K562 (cell line): Measurements from ENCODE around the gene GLIS1.

ENCODE experiments used
- CEBPB ChIP-seq: fragments of 450-650 bp; IDR thresholded peaks from 2 replicates; pipeline ENCODE4 v1.6.1; 2016; ENCODE audit warnings: missing genetic modification characterization, missing compliant biosample characterization
- CTCF ChIP-seq, 3 experiments: IDR thresholded peaks in 2 of 3; conservative IDR thresholded peaks in 1 of 3; 2 replicates each; pipeline ENCODE4 v1.5.1; 2011 to 2012; ENCODE audit warnings: low read length in 3 of 3, mild to moderate bottlenecking in 3 of 3, control low read depth in 2 of 3, improper control_type of control experiment in 1 of 3, inconsistent platforms in 1 of 3, low read depth in 1 of 3, mixed read lengths in 1 of 3, moderate library complexity in 1 of 3; ENCODE audit not compliant: insufficient read depth in 2 of 3
- GMEB1 ChIP-seq: fragments of 250-450 bp; sonication (Bioruptor Pico); IDR thresholded peaks from 2 replicates; pipeline ENCODE4 v1.4.0; 2020; ENCODE audit warnings: mild to moderate bottlenecking
- HDGF ChIP-seq: fragments of 450-650 bp; IDR thresholded peaks from 2 replicates; pipeline ENCODE4 v1.6.1; 2016
- MCM3 ChIP-seq: fragments of 450-650 bp; IDR thresholded peaks from 2 replicates; pipeline ENCODE4 v1.6.1; 2016
- NFATC3 ChIP-seq: fragments of 450-650 bp; IDR thresholded peaks from 2 replicates; pipeline ENCODE4 v1.6.1; 2017; ENCODE audit warnings: mild to moderate bottlenecking
- POLR2A ChIP-seq: fragments of 450-650 bp; conservative IDR thresholded peaks from 2 replicates; pipeline ENCODE4 v1.6.1; 2016
- SREBF2 ChIP-seq: sonication (generic); formaldehyde crosslinking; IDR thresholded peaks from 2 replicates; pipeline ENCODE4 v1.4.0; 2020; ENCODE audit warnings: mild to moderate bottlenecking, missing genetic modification reagents
- SRF ChIP-seq, 2 experiments: fragments of 250-450, 450-650 bp in 1 of 2; sonication (Bioruptor Pico) in 1 of 2; sonication (generic) in 1 of 2; formaldehyde crosslinking; IDR thresholded peaks; 2 replicates each; pipeline versions ENCODE4 v1.5.0 to v1.5.1; 2020 to 2022; ENCODE audit warnings: mild to moderate bottlenecking in 1 of 2, missing genetic modification reagents in 1 of 2
- ZNF23 ChIP-seq: fragments of 250-450 bp; sonication (Bioruptor Pico); IDR thresholded peaks from 2 replicates; pipeline ENCODE4 v1.4.0; 2020; ENCODE audit warnings: mild to moderate bottlenecking
- ZNF639 ChIP-seq, 2 experiments: fragments of 200-800 bp in 1 of 2; sonication (Bioruptor generic) in 1 of 2; sonication (generic) in 1 of 2; formaldehyde crosslinking in 1 of 2; IDR thresholded peaks in 1 of 2; conservative IDR thresholded peaks in 1 of 2; 2 replicates each; pipeline versions ENCODE4 v1.5.0 to v1.6.1; 2016 to 2020; ENCODE audit warnings: missing compliant biosample characterization in 1 of 2, missing genetic modification characterization in 1 of 2, missing genetic modification reagents in 1 of 2

GRCh38 chr1:53712276-53712675 lies 26.7 kb downstream of the GLIS1 start:
- no peak for TF ChIP-seq ZNF639 (CRISPR knock-in tag; conservative IDR thresholded peaks at IDR 0.05 in 1 of 2, IDR thresholded peaks at IDR 0.05 in 1 of 2)
- no peak for TF ChIP-seq CTCF (IDR thresholded peaks at IDR 0.05 in 2 of 3, conservative IDR thresholded peaks at IDR 0.05 in 1 of 3; ENCODE audit: insufficient read depth in 2 of 3, low read depth in 1 of 3, low read length in 3 of 3)
- TF ChIP-seq GMEB1 (CRISPR knock-in tag): no peak
- TF ChIP-seq ZNF23 (CRISPR knock-in tag): no peak
- TF ChIP-seq HDGF: no peak
- TF ChIP-seq SRF (CRISPR knock-in tag; IDR thresholded peaks at IDR 0.05): no peak
- TF ChIP-seq CEBPB (tag): no peak
- no peak for TF ChIP-seq SREBF2 (CRISPR knock-in tag)
- TF ChIP-seq NFATC3: no peak
- TF ChIP-seq POLR2A: no peak
- TF ChIP-seq MCM3: no peak
